Hindlimb muscle (tissue), 1 donor: ENCODE results near the gene LRP5. TPM values are rescaled to one million over a fixed set of nuclear protein-coding genes. Genes with fewer than 3 reads are reported as not detected.
"Not testable (repeated sequence)": the region's sequence is repeated elsewhere in the genome, so short reads cannot be mapped to it uniquely, and the experiment has no call there.

Source experiments
- DNase-seq: peaks from one replicate; pipeline ENCODE4 v3.0.0-alpha.2; 2013
- polyA plus RNA-seq: library from polyadenylated mRNA; unstranded; fragments of 120-200 nt; gene quantifications from one replicate; pipeline ENCODE4 v1.2.1, GENCODE V29; 2013; ENCODE audit not compliant: insufficient read length

Gene LRP5
- polyA plus RNA-seq, 1 donor, result 55.0 TPM

- DNase-seq, result no peak
Observed at GRCh38 chr11:68424101-68424632, 111.8 kb downstream of the LRP5 start.

GRCh38 chr11:68424981-68425865 is 112.8 kb downstream of the LRP5 start:
- DNase-seq, result no peak

GRCh38 chr11:68425866-68426380 is 113.5 kb downstream of the LRP5 start:
- DNase-seq, result no peak

GRCh38 chr11:68429661-68430060 is 117.3 kb downstream of the LRP5 start:
- DNase-seq, result no peak

- DNase-seq, result no peak
Observed at GRCh38 chr11:68430384-68430783, 118.0 kb downstream of the LRP5 start.

GRCh38 chr11:68430801-68431200 is 118.4 kb downstream of the LRP5 start:
- DNase-seq, result no peak

- DNase-seq, result peak; percentile 31
Observed at GRCh38 chr11:68431984-68432645, 119.7 kb downstream of the LRP5 start.

GRCh38 chr11:68432874-68433273 is 120.5 kb downstream of the LRP5 start:
- no peak for DNase-seq

- DNase-seq, result no peak
Observed at GRCh38 chr11:68433541-68433940, 121.2 kb downstream of the LRP5 start.

- DNase-seq, result not testable (repeated sequence)
Observed at GRCh38 chr11:68434159-68434558, 121.8 kb downstream of the LRP5 start.

GRCh38 chr11:68436162-68436888 is 123.9 kb downstream of the LRP5 start:
- DNase-seq, result no peak

- peak; percentile 56 for DNase-seq
Observed at GRCh38 chr11:68436985-68437926, 124.9 kb downstream of the LRP5 start.

- no peak for DNase-seq
Observed at GRCh38 chr11:68437927-68438657, 125.7 kb downstream of the LRP5 start.

GRCh38 chr11:68438658-68439259 is 126.4 kb downstream of the LRP5 start:
- DNase-seq, result no peak

GRCh38 chr11:68439355-68440065 is 127.1 kb downstream of the LRP5 start:
- DNase-seq, result no peak

- no peak for DNase-seq
Observed at GRCh38 chr11:68440224-68440623, 127.8 kb downstream of the LRP5 start.

- DNase-seq, result no peak
Observed at GRCh38 chr11:68441466-68442230, 129.3 kb downstream of the LRP5 start.

GRCh38 chr11:68442433-68442832 is 130.0 kb downstream of the LRP5 start:
- DNase-seq, result no peak

- no peak for DNase-seq
Observed at GRCh38 chr11:68444566-68444965, 132.2 kb downstream of the LRP5 start.
